Suprapubic skin (tissue), 4 donors: ENCODE measurements around the gene RBM19. TPM values are rescaled to one million over a fixed set of nuclear protein-coding genes. Genes with fewer than 3 reads are reported as not detected.

Experiments used
- DNase-seq, 2 donors: peaks; one replicate each; pipeline ENCODE4 v3.0.0-alpha.2; 2019; ENCODE audit warnings: low spot score in 2 of 2
- H3K27ac ChIP-seq: fragments of 200-600 bp; sonication (generic); one replicate; pipeline ENCODE4 v1.5.1; 2019
- H3K27me3 ChIP-seq: fragments of 200-600 bp; sonication (generic); one replicate; pipeline ENCODE4 v1.5.1; 2019
- H3K36me3 ChIP-seq: fragments of 200-600 bp; sonication (generic); one replicate; pipeline ENCODE4 v1.5.1; 2019
- H3K4me1 ChIP-seq: fragments of 200-600 bp; sonication (generic); one replicate; pipeline ENCODE4 v1.5.1; 2019
- H3K4me3 ChIP-seq: fragments of 200-600 bp; sonication (generic); one replicate; pipeline ENCODE4 v1.5.1; 2019; ENCODE audit warnings: mild to moderate bottlenecking
- H3K9me3 ChIP-seq: fragments of 200-600 bp; sonication (generic); one replicate; pipeline ENCODE4 v1.5.1; 2019
- EP300 ChIP-seq: sonication (generic); formaldehyde crosslinking; IDR thresholded peaks from one replicate; pipeline ENCODE4 v1.6.1; 2017; ENCODE audit warnings: antibody characterized with exemption
- POLR2A ChIP-seq, 2 donors: fragments of 450-650 bp; IDR thresholded peaks; one replicate each; pipeline ENCODE4 v1.6.1; 2017; ENCODE audit warnings: antibody characterized with exemption in 2 of 2, mild to moderate bottlenecking in 2 of 2, moderate library complexity in 2 of 2
- POLR2AphosphoS5 ChIP-seq, 3 donors: sonication (generic); formaldehyde crosslinking; IDR thresholded peaks; one replicate each; pipeline ENCODE4 v1.6.1; 2017; ENCODE audit warnings: antibody characterized with exemption in 3 of 3
- WGBS: methylation state at CpG from one replicate; pipeline ENCODE4 v1.1.5; 2018; 5-methylcytosine and 5-hydroxymethylcytosine counted together
- total RNA-seq, 4 donors: library from RNA; depleted of rRNA; stranded (reverse); fragments of >200 nt; gene quantifications; one replicate each; pipeline ENCODE4 v1.1.0, GENCODE V29; 2016
- TF ChIP-seq, protein P1 (sequence below), 2 donors: fragments of 200-600 bp in 1 of 2; fragments of 450-650 bp in 1 of 2; sonication (generic) in 1 of 2; IDR thresholded peaks; one replicate each; pipeline ENCODE4 v1.5.1; 2016 to 2019; ENCODE audit warnings: antibody characterized with exemption in 2 of 2, mild to moderate bottlenecking in 1 of 2, moderate library complexity in 1 of 2

Gene RBM19
- total RNA-seq, 4 donors from 2014 or later: 26.8 to 51.4 (median 28.2) TPM

DNA sequence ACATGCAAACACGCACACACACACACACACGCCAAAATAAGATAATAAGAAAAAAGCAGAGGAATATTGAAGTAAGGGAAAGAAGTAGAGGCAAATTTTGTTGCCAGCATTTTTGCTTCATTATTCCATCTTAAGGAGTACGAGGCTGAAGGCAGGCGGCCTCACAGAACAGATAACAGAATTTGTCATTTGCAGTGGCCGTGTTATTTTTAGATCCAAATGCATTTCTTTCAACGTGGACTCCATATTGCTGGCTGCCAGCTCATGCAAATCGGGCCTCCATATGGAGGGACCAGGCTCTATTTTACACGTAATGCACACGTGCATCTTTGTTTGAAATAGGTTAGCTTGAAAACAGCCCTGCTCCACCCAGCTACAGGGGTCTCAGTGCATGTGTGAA lies 172.9 kb downstream of the RBM19 start:
- no peak for TF ChIP-seq POLR2A (IDR thresholded peaks at IDR 0.05)
- no peak for TF ChIP-seq EP300
- TF ChIP-seq, protein P1, sequence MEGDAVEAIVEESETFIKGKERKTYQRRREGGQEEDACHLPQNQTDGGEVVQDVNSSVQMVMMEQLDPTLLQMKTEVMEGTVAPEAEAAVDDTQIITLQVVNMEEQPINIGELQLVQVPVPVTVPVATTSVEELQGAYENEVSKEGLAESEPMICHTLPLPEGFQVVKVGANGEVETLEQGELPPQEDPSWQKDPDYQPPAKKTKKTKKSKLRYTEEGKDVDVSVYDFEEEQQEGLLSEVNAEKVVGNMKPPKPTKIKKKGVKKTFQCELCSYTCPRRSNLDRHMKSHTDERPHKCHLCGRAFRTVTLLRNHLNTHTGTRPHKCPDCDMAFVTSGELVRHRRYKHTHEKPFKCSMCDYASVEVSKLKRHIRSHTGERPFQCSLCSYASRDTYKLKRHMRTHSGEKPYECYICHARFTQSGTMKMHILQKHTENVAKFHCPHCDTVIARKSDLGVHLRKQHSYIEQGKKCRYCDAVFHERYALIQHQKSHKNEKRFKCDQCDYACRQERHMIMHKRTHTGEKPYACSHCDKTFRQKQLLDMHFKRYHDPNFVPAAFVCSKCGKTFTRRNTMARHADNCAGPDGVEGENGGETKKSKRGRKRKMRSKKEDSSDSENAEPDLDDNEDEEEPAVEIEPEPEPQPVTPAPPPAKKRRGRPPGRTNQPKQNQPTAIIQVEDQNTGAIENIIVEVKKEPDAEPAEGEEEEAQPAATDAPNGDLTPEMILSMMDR (IDR thresholded peaks at IDR 0.05): no peak
- no peak for TF ChIP-seq POLR2AphosphoS5 (IDR thresholded peaks at IDR 0.05)
- no peaks in the 10 kb centered on the region for H3K36me3 ChIP-seq
- no peak overlapping the region for H3K27ac ChIP-seq
- H3K4me1 ChIP-seq: no peaks in the 10 kb centered on the region
- H3K4me3 ChIP-seq: no peak overlapping the region
- no peaks in the 10 kb centered on the region for H3K9me3 ChIP-seq
- 75% methylated on average over 9 of the region's 9 CpGs for WGBS
- H3K27me3 ChIP-seq: no peaks in the 10 kb centered on the region
- DNase-seq: no peak

DNA sequence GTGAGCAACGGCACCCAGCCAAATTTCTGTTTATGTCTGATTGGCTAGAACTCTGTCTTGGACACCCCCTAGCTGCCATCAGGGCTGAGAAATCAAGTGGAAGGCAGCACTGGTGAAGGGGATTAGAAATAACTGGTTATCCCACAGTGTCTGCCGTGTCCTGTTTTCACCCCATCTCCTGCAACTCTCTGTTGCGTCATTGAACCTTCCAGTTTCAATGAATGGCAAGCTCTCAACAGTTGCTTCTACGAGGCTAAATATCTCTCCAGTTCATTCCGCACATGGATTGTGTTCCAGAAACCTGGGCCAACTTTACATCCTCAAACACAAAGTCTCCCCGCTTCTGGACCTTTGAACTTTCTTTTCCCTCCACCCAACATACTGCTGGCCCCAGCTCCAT lies 173.7 kb downstream of the RBM19 start:
- WGBS: 64% methylated on average over 6 of the region's 6 CpGs
- Histone ChIP-seq H3K27me3 (no peaks in the 10 kb centered on the region), H3K4me1 (no peaks in the 10 kb centered on the region), H3K27ac (no peak overlapping the region), H3K9me3 (no peaks in the 10 kb centered on the region), H3K4me3 (no peak overlapping the region), H3K36me3 (no peaks in the 10 kb centered on the region)
- no peak for DNase-seq
- TF ChIP-seq EP300 (no peak), POLR2AphosphoS5 (IDR thresholded peaks at IDR 0.05) (no peak), POLR2A (IDR thresholded peaks at IDR 0.05) (no peak)
- TF ChIP-seq, protein P1 (IDR thresholded peaks at IDR 0.05): no peak

DNA sequence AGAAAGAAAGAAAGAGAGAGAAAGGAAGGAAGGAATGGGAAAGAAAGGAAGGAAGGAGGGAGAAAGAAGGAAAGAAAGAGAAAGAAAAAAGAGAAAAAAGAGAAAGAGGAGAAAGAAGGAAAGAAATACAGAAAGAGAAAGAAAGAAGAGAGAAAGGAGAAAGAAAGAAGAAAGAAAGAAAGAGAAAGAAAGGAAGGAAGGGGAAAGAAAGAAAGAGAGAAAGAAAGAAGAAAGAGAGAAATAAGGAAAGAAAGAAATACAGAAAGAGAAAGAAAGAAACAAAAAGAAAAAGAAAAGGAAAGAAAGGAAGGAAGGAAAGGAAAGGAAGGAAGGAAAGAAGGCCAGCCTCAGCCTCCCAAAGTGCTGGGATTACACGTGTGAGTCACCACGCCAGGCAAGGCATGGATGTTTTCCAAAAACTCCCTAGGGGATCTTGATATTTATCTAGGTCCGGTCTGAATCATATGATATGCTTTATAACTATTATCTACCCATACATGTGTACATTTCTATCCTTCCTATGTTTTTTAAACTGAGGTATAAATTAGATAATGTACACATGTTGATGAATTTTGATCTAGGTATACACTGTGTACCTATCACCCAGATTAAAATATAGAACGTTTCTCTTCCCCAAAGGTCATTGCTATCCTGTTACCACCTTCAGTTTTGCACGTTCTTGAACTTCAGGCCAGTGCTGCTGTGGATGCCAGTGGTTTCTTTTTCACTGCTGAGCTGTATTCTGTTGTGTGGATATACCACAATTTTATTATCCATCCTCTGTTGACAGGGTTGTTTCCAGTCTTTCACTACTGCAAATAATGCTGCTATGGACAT lies 177.9 kb downstream of the RBM19 start:
- no peaks in the 10 kb centered on the region for H3K4me1 ChIP-seq
- H3K27ac ChIP-seq: no peak overlapping the region
- WGBS: 44% methylated on average over 5 of the region's 5 CpGs
- H3K27me3 ChIP-seq: peaks cover 18% of the 10 kb centered on the region
- DNase-seq: no peak
- no peaks in the 10 kb centered on the region for H3K36me3 ChIP-seq
- H3K4me3 ChIP-seq: no peak overlapping the region
- no peaks in the 10 kb centered on the region for H3K9me3 ChIP-seq
- TF ChIP-seq, protein P1 (IDR thresholded peaks at IDR 0.05): no peak
- TF ChIP-seq POLR2AphosphoS5 (IDR thresholded peaks at IDR 0.05) (no peak), POLR2A (IDR thresholded peaks at IDR 0.05) (no peak), EP300 (no peak)

DNA sequence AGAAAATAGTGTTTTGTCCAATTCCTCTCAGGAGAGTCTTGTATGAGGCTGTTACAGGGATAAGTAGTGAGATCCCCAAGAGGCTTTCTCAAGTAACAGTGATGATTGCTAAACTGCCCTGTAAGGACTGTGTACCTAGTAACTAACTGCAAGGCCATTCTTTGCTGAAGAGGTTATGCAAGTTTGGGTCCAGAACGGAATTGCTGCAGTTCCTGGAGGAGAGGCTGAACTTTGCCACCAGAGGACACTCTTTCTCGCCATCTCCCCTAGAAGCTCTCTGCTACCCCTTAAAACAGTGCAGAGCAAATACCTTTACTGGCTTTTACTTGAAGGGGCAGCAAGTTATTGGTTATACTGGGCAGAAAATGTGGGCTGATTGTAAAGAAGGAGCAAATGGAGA lies 180.0 kb downstream of the RBM19 start:
- no peak for DNase-seq
- TF ChIP-seq, protein P1 (IDR thresholded peaks at IDR 0.05): no peak
- TF ChIP-seq POLR2AphosphoS5 (IDR thresholded peaks at IDR 0.05): no peak
- TF ChIP-seq POLR2A (IDR thresholded peaks at IDR 0.05): no peak
- no peak for TF ChIP-seq EP300
- Histone ChIP-seq H3K27ac (no peak overlapping the region), H3K4me3 (no peak overlapping the region), H3K27me3 (peaks cover 27% of the 10 kb centered on the region), H3K9me3 (no peaks in the 10 kb centered on the region), H3K4me1 (no peaks in the 10 kb centered on the region), H3K36me3 (no peaks in the 10 kb centered on the region)
- 95% methylated on average over 2 of the region's 2 CpGs for whole genome bisulfite sequencing

DNA sequence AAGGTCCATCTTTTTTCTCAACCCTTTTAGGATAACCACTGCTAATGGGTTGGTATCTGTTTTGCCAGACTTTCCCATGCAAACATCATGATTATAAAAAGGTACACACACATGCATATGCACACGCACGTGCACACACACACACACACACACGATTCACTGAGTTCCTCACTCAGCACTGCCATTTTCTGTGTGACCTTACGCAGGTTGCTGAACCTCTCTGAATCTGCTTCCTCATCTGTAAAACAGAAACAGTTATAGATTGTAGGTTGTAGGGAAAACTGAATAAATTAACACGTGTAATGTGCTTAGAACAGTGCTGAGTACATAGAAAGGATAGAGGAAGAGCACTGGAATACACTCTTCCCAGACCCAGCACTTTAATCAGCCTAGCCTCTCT lies 182.3 kb downstream of the RBM19 start:
- no peaks in the 10 kb centered on the region for H3K36me3 ChIP-seq
- H3K4me3 ChIP-seq: no peak overlapping the region
- TF ChIP-seq POLR2AphosphoS5 (IDR thresholded peaks at IDR 0.05) (no peak), EP300 (no peak), POLR2A (IDR thresholded peaks at IDR 0.05) (no peak)
- TF ChIP-seq, protein P1 (IDR thresholded peaks at IDR 0.05): no peak
- no peak overlapping the region for H3K27ac ChIP-seq
- H3K27me3 ChIP-seq: peaks cover 44% of the 10 kb centered on the region
- no peaks in the 10 kb centered on the region for H3K4me1 ChIP-seq
- no peak for DNase-seq
- H3K9me3 ChIP-seq: no peaks in the 10 kb centered on the region
- WGBS: 87% methylated on average over 5 of the region's 5 CpGs
